ENCODE results near the gene PRDM7. TPM values are rescaled to one million over a fixed set of nuclear protein-coding genes. Genes with fewer than 3 reads are reported as not detected.

The PRDM7 gene
- total RNA-seq, 2 donors from 2014 or later = not detected

Other genes with a start within 250 kb of the PRDM7 start
- gene SPIRE2, start 248.9 kb downstream of the PRDM7 start, total RNA-seq = 1 to 10 TPM; 1.2 to 2.0 TPM
- gene TCF25, start 203.7 kb downstream of the PRDM7 start, total RNA-seq = 100 to 1,000 TPM in 1 of 2 donors, 10 to 100 TPM in 1; 85.7 to 131 TPM
- 1 to 10 TPM; 1.9 to 2.3 TPM for gene MC1R, start 158.5 kb downstream of the PRDM7 start, total RNA-seq
- 1 to 10 TPM; 3.9 to 8.8 TPM for gene TUBB3, start 154.0 kb downstream of the PRDM7 start, total RNA-seq
- gene DEF8, start 128.6 kb downstream of the PRDM7 start, total RNA-seq = 10 to 100 TPM; 46.3 to 50.5 TPM
- 1 to 10 TPM; 2.2 to 2.6 TPM for gene DBNDD1, start 57.9 kb downstream of the PRDM7 start, total RNA-seq